Smooth muscle cell (in vitro differentiated cells): ENCODE data around the gene TXNDC8. TPM values are rescaled to one million over a fixed set of nuclear protein-coding genes. Genes with fewer than 3 reads are reported as not detected.

Experiments
- DNase-seq: peaks from one replicate; lab custom pipeline; 2025; ENCODE audit not compliant: unreplicated experiment; lab: John Stamatoyannopoulos, UW
- H2AFZ ChIP-seq: fragments of 200-600 bp; sonication (generic); 2 replicates; pipeline ENCODE4 v1.6.0; 2016; ENCODE audit warnings: antibody characterized with exemption, low read depth, mild to moderate bottlenecking
- H3F3A ChIP-seq: fragments of 200-600 bp; sonication (generic); 2 replicates; pipeline ENCODE4 v1.6.0; 2017; ENCODE audit warnings: antibody characterized with exemption, low read depth
- H3K27ac ChIP-seq: fragments of 200-600 bp; sonication (generic); 2 replicates; pipeline ENCODE4 v1.5.1; 2016; ENCODE audit warnings: low read depth, mild to moderate bottlenecking
- H3K27me3 ChIP-seq: fragments of 200-600 bp; sonication (generic); 2 replicates; pipeline ENCODE4 v1.6.1; 2016; ENCODE audit warnings: low read depth, mild to moderate bottlenecking
- H3K36me3 ChIP-seq: fragments of 200-600 bp; sonication (generic); 2 replicates; pipeline ENCODE4 v1.5.1; 2016; ENCODE audit warnings: low read depth
- H3K4me1 ChIP-seq: fragments of 200-600 bp; sonication (generic); 2 replicates; pipeline ENCODE4 v1.5.1; 2016; ENCODE audit warnings: low read depth
- H3K4me2 ChIP-seq: fragments of 200-600 bp; sonication (generic); 2 replicates; pipeline ENCODE4 v1.6.0; 2016; ENCODE audit warnings: mild to moderate bottlenecking
- H3K4me3 ChIP-seq: fragments of 200-600 bp; sonication (generic); 2 replicates; pipeline ENCODE4 v1.5.1; 2016; ENCODE audit warnings: mild to moderate bottlenecking
- H3K79me2 ChIP-seq: fragments of 200-600 bp; sonication (generic); 2 replicates; pipeline ENCODE4 v1.6.0; 2016; ENCODE audit warnings: low read depth, mild to moderate bottlenecking
- H3K9ac ChIP-seq: fragments of 200-600 bp; sonication (generic); 2 replicates; pipeline ENCODE4 v1.6.0; 2016; ENCODE audit warnings: low read depth
- H3K9me3 ChIP-seq: fragments of 200-600 bp; sonication (generic); replicated peaks from 2 replicates; pipeline ENCODE4 v1.5.1; 2016; ENCODE audit warnings: low read depth
- H4K20me1 ChIP-seq: fragments of 200-600 bp; sonication (generic); 2 replicates; pipeline ENCODE4 v1.6.0; 2016; ENCODE audit warnings: low read depth
- CTCF ChIP-seq: fragments of 200-600 bp; sonication (generic); IDR thresholded peaks from 2 replicates; pipeline ENCODE4 v1.5.1; 2017; ENCODE audit warnings: borderline replicate concordance, mild to moderate bottlenecking, antibody characterized with exemption; ENCODE audit not compliant: insufficient read depth, poor library complexity, severe bottlenecking
- WGBS: methylation state at CpG from one replicate; pipeline ENCODE4 v1.1.7; 2016; ENCODE audit warnings: low lambda C conversion rate; 5-methylcytosine and 5-hydroxymethylcytosine counted together
- polyA plus RNA-seq: library from polyadenylated mRNA; unstranded; fragments of >200 nt; fragmentation: Nextera tagmentation; extraction: Ambion mirVana; gene quantifications from 2 replicates; pipeline ENCODE4 v1.2.1, GENCODE V29; 2016
- total RNA-seq: library from RNA; depleted of rRNA; stranded (reverse); fragments of >200 nt; gene quantifications from 2 replicates; pipeline ENCODE4 v1.2.3, GENCODE V29; 2014

The TXNDC8 gene
- total and polyA plus RNA-seq, 2 experiments from 2014 or later = not detected

- Histone ChIP-seq H3K4me3 (no peak overlapping the region), H3K79me2 (no peaks in the 10 kb centered on the region), H2AFZ (no peak overlapping the region), H3K27ac (peak overlapping the region; percentile 21), H3K4me2 (no peak overlapping the region), H3K9ac (no peak overlapping the region), H3K36me3 (no peaks in the 10 kb centered on the region), H3K9me3 (no peaks in the 10 kb centered on the region), H3F3A (no peaks in the 10 kb centered on the region), H3K4me1 (no peaks in the 10 kb centered on the region), H3K27me3 (no peaks in the 10 kb centered on the region), H4K20me1 (no peaks in the 10 kb centered on the region)
- 50% methylated on average over 2 of the region's 2 CpGs for WGBS
- no peak for DNase-seq
- TF ChIP-seq CTCF = no peak
Measured at GRCh38 chr9:110357505-110357904, 19.8 kb upstream of the TXNDC8 start.

DNA sequence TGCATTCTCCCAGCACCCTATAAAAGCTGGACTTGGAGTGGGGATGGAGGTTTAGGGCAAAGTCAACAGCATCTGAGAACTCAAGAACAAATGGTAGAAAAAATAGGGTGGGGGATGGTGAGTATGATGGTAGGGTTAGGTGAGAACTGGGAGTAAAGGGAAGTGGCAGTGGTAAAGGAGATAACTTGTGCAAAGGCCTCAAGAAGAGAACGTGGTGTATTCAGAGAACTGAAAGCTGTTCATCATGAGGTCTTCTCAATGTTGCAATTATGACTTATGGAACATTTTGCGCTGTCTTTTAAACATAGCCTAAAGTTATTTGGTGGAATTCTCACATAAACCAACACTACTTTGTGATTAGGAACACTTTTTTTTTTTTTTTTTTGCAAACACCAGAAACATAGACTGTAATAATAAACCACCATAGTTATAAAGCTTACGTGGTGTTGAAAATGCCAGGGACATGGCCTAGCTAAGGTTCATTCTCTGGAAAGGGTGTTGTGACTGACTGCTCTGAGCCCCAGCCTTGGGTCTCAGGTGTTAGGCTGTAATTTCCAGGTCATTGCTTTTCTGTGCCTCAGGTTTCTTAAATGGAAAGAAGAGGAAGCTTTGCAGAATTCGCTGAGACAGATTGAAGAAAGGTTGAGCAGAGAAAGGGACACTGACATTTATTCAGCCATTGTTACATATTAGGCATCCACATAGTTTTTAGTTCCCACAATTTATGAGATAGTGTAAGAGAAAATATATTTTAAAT lies 19.2 kb upstream of the TXNDC8 start:
- H3K4me1 ChIP-seq = no peaks in the 10 kb centered on the region
- no peak for DNase-seq
- H3F3A ChIP-seq = no peaks in the 10 kb centered on the region
- H2AFZ ChIP-seq = no peak overlapping the region
- H3K27ac ChIP-seq = peak overlapping the region; percentile 46
- no peak overlapping the region for H3K4me2 ChIP-seq
- no peaks in the 10 kb centered on the region for H3K36me3 ChIP-seq
- TF ChIP-seq CTCF = no peak
- H3K79me2 ChIP-seq = no peaks in the 10 kb centered on the region
- no peaks in the 10 kb centered on the region for H3K27me3 ChIP-seq
- 89% methylated on average over 4 of the region's 4 CpGs for WGBS
- H4K20me1 ChIP-seq = no peaks in the 10 kb centered on the region
- no peak overlapping the region for H3K9ac ChIP-seq
- H3K4me3 ChIP-seq = no peak overlapping the region
- no peaks in the 10 kb centered on the region for H3K9me3 ChIP-seq

DNA sequence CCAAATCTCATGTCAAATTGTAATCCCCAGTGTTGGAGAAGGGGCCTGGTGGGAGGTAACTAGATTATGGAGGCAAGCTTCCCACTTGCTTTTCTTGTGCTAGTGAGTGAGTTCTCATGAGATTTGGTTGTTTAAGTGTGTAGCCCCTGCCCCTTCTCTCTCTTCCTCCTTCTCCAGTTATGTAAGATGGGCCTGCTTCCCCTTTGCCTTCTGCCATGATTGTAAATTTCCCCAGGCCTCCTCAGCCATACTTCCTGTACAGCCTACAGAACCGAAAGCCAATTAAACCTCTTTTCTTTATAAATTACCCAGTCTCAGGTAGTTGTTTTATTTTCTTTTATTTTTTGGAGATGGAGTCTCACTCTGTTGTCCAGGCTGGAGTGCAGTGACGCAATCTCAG lies 18.2 kb upstream of the TXNDC8 start:
- H2AFZ ChIP-seq = no peak overlapping the region
- no peak for TF ChIP-seq CTCF
- H3K79me2 ChIP-seq = no peaks in the 10 kb centered on the region
- no peaks in the 10 kb centered on the region for H3K27me3 ChIP-seq
- H3K27ac ChIP-seq = no peak overlapping the region
- no peak overlapping the region for H3K4me3 ChIP-seq
- no peak for DNase-seq
- H3K9me3 ChIP-seq = no peaks in the 10 kb centered on the region
- no peaks in the 10 kb centered on the region for H3K4me1 ChIP-seq
- H4K20me1 ChIP-seq = no peaks in the 10 kb centered on the region
- no peaks in the 10 kb centered on the region for H3K36me3 ChIP-seq
- H3K4me2 ChIP-seq = no peak overlapping the region
- H3K9ac ChIP-seq = no peak overlapping the region
- no peaks in the 10 kb centered on the region for H3F3A ChIP-seq
- WGBS = 98% methylated on average over 2 of the region's 2 CpGs

GRCh38 chr9:110351009-110351467 lies 13.4 kb upstream of the TXNDC8 start:
- no peak for DNase-seq
- Histone ChIP-seq H4K20me1 (no peaks in the 10 kb centered on the region), H3K79me2 (no peaks in the 10 kb centered on the region), H3K27me3 (no peaks in the 10 kb centered on the region), H3K4me1 (no peaks in the 10 kb centered on the region), H3K9me3 (no peaks in the 10 kb centered on the region), H3K27ac (peak overlapping the region; percentile 43), H2AFZ (no peak overlapping the region), H3K9ac (no peak overlapping the region), H3K4me3 (no peak overlapping the region), H3F3A (no peaks in the 10 kb centered on the region), H3K36me3 (no peaks in the 10 kb centered on the region), H3K4me2 (no peak overlapping the region)
- 0% methylated on average over 1 of the region's 1 CpG for WGBS
- TF ChIP-seq CTCF = no peak
